HCT116 (cell line): ENCODE results near the gene LRRC3C. TPM values are rescaled to one million over a fixed set of nuclear protein-coding genes. Genes with fewer than 3 reads are reported as not detected.

Experiments
- ATAC-seq: fragments of 200-7000 bp; cut with Tn5 transposase; 2 replicates; pipeline ENCODE4 v1.9.1; 2020; ENCODE audit warnings: mild to moderate bottlenecking, moderate library complexity
- BruUV-seq: library from RNA; stranded (reverse); fragments of 400-500 nt; replicated peaks from 2 replicates; lab custom pipeline; 2021; lab: Mats Ljungman, UMichigan
- CTCF ChIA-PET: fragments of 300-600 bp; sonication (Branson Sonifier 250); formaldehyde crosslinking; loops from one replicate; lab custom pipeline; 2021; ENCODE audit warnings: antibody characterized with exemption; lab: Charles Lee
- POLR2A ChIA-PET: fragments of 300-600, 350-600 bp; sonication (Branson Sonifier 250); formaldehyde crosslinking; loops from one replicate; lab custom pipeline; 2021; ENCODE audit warnings: antibody characterized with exemption; lab: Charles Lee
- RAD21 ChIA-PET, 2 experiments: fragments of 300-600 bp; sonication (Branson Sonifier 250); formaldehyde crosslinking; loops; one replicate each; lab custom pipeline; 2023; ENCODE audit warnings: low total read pairs in 2 of 2; ENCODE audit not compliant: uncharacterized antibody in 2 of 2, unreplicated experiment in 2 of 2, low non-redundant PET in 1 of 2; lab: Charles Lee
- DNase-seq: peaks from one replicate; pipeline ENCODE4 v3.0.0-alpha.2; 2010; ENCODE audit warnings: low read depth, low spot score
- H2AFZ ChIP-seq: fragments of 200-600 bp; shearing (Covaris generic), sonication (generic); 2 replicates; pipeline ENCODE4 v1.6.1; 2017; ENCODE audit warnings: low read depth, mixed run types, mixed read lengths, antibody characterized with exemption, low read length; ENCODE audit not compliant: poor library complexity, severe bottlenecking
- H3K27ac ChIP-seq: 2 replicates; pipeline ENCODE4 v1.5.1; 2012; ENCODE audit warnings: low read depth, low read length
- H3K27me3 ChIP-seq: fragments of 200-600 bp; sonication (generic); 2 replicates; pipeline ENCODE4 v1.6.1; 2016; ENCODE audit warnings: mixed run types, low read length, mixed read lengths; ENCODE audit not compliant: insufficient read depth
- H3K36me3 ChIP-seq, 2 experiments: fragments of 200-500 bp in 1 of 2; fragments of 200-600 bp in 1 of 2; sonication (Bioruptor generic) in 1 of 2; sonication (generic) in 1 of 2; 2 replicates each; pipeline versions ENCODE4 v1.5.1 to v1.6.1; 2014 to 2016; ENCODE audit warnings: low read length in 2 of 2, inconsistent platforms in 1 of 2, mixed read lengths in 1 of 2, mixed run types in 1 of 2; ENCODE audit not compliant: insufficient read depth in 2 of 2, control insufficient read depth in 1 of 2
- H3K4me1 ChIP-seq, 2 experiments: fragments of 200-600 bp in 1 of 2; sonication (generic) in 1 of 2; 2 replicates each; pipeline versions ENCODE4 v1.5.1 to v1.6.1; 2012 to 2017; ENCODE audit warnings: low read length in 2 of 2, inconsistent platforms in 1 of 2, mild to moderate bottlenecking in 1 of 2, mixed read lengths in 1 of 2, mixed run types in 1 of 2, moderate library complexity in 1 of 2; ENCODE audit not compliant: insufficient read depth in 2 of 2, control insufficient read depth in 1 of 2
- H3K4me2 ChIP-seq: fragments of 200-600 bp; sonication (generic); 2 replicates; pipeline ENCODE4 v1.6.1; 2017; ENCODE audit warnings: mixed run types, low read length, mixed read lengths
- H3K4me3 ChIP-seq, 2 experiments: fragments of 200-600 bp in 1 of 2; sonication (generic) in 1 of 2; replicated peaks in 1 of 2; 2 replicates each; pipeline ENCODE4 v1.5.1; 2011 to 2016; ENCODE audit warnings: low read length in 2 of 2, control low read depth in 1 of 2, low read depth in 1 of 2, mild to moderate bottlenecking in 1 of 2, mixed read lengths in 1 of 2, mixed run types in 1 of 2
- H3K79me2 ChIP-seq: fragments of 200-600 bp; sonication (generic); 2 replicates; pipeline ENCODE4 v1.6.1; 2017; ENCODE audit warnings: mild to moderate bottlenecking, mixed run types, low read length, moderate library complexity, mixed read lengths; ENCODE audit not compliant: insufficient read depth
- H3K9ac ChIP-seq: fragments of 200-600 bp; sonication (generic); 2 replicates; pipeline ENCODE4 v1.6.1; 2016; ENCODE audit warnings: low read length, mixed read lengths
- H3K9me2 ChIP-seq: fragments of 200-600 bp; sonication (generic), shearing (Covaris generic); 2 replicates; pipeline ENCODE4 v1.6.1; 2017; ENCODE audit warnings: mixed run types, mild to moderate bottlenecking, moderate library complexity; ENCODE audit not compliant: insufficient read depth
- H3K9me3 ChIP-seq, 2 experiments: fragments of 200-500 bp in 1 of 2; fragments of 200-600 bp in 1 of 2; sonication (Bioruptor generic) in 1 of 2; sonication (generic) in 1 of 2; 2 replicates each; pipeline ENCODE4 v1.6.1; 2014 to 2017; ENCODE audit warnings: low read length in 2 of 2, mixed read lengths in 2 of 2, inconsistent platforms in 1 of 2, low read depth in 1 of 2, mild to moderate bottlenecking in 1 of 2, mixed run types in 1 of 2, moderate library complexity in 1 of 2; ENCODE audit not compliant: control insufficient read depth in 1 of 2, insufficient read depth in 1 of 2
- H4K20me1 ChIP-seq: fragments of 200-600 bp; sonication (generic), shearing (Covaris generic); 2 replicates; pipeline ENCODE4 v1.6.1; 2017; ENCODE audit warnings: mixed run types, mild to moderate bottlenecking, moderate library complexity; ENCODE audit not compliant: insufficient read depth
- CEBPB ChIP-seq: IDR thresholded peaks from 2 replicates; pipeline ENCODE4 v1.6.1; 2012; ENCODE audit warnings: low read depth
- CTCF ChIP-seq, 3 experiments: fragments of 200-600 bp in 1 of 3; sonication (generic) in 1 of 3; IDR thresholded peaks in 2 of 3; conservative IDR thresholded peaks in 1 of 3; 2 replicates each; pipeline ENCODE4 v1.5.1; 2012 to 2017; ENCODE audit warnings: low read depth in 2 of 3, low read length in 2 of 3, antibody characterized with exemption in 1 of 3, borderline replicate concordance in 1 of 3, control low read depth in 1 of 3, mild to moderate bottlenecking in 1 of 3, mixed read lengths in 1 of 3, mixed run types in 1 of 3, moderate library complexity in 1 of 3; ENCODE audit not compliant: insufficient read depth in 1 of 3
- EGR1 ChIP-seq: IDR thresholded peaks from 2 replicates; pipeline ENCODE4 v1.6.1; 2012; ENCODE audit warnings: low read depth
- EZH2 ChIP-seq: fragments of 200-600 bp; sonication (generic); IDR thresholded peaks from 2 replicates; pipeline ENCODE4 v1.6.1; 2017; ENCODE audit warnings: antibody characterized with exemption, mixed run types
- EZH2phosphoT487 ChIP-seq: fragments of 200-600 bp; IDR thresholded peaks from 2 replicates; pipeline ENCODE4 v1.6.1; 2018; ENCODE audit warnings: antibody characterized with exemption, borderline replicate concordance
- FOSL1 ChIP-seq: IDR thresholded peaks from 2 replicates; pipeline ENCODE4 v1.6.1; 2012; ENCODE audit warnings: low read depth
- JUND ChIP-seq: IDR thresholded peaks from 2 replicates; pipeline ENCODE4 v1.6.1; 2012
- REST ChIP-seq: IDR thresholded peaks from 2 replicates; pipeline ENCODE4 v1.6.1; 2012; ENCODE audit warnings: low read depth
- SP1 ChIP-seq: IDR thresholded peaks from 2 replicates; pipeline ENCODE4 v1.6.1; 2012; ENCODE audit warnings: low read depth
- SRF ChIP-seq: IDR thresholded peaks from 2 replicates; pipeline ENCODE4 v1.6.1; 2012; ENCODE audit warnings: low read depth
- TCF7L2 ChIP-seq: IDR thresholded peaks from 2 replicates; pipeline ENCODE4 v1.7.0; 2011; ENCODE audit warnings: borderline replicate concordance, inconsistent platforms; ENCODE audit not compliant: insufficient read depth, insufficient read length; ENCODE audit errors: extremely low read depth
- intact Hi-C: fragments of 100-400 bp; cut with micrococcal nuclease; formaldehyde crosslinking; loops from 2 replicates; pipeline ENCODE4 v1.10.0; 2022
- total RNA-seq: library from RNA; stranded (reverse); gene quantifications from one replicate; pipeline ENCODE4 v1.2.1, GENCODE V29; 2021; ENCODE audit not compliant: unreplicated experiment

LRRC3C gene
- total RNA-seq, 1 experiment from 2014 or later, result not detected

GRCh38 chr17:39971076-39971603 is 43.6 kb downstream of the LRRC3C start:
- no peak for DNase-seq
- no peak for TF ChIP-seq EZH2phosphoT487
- no peak for TF ChIP-seq FOSL1
- no peak for TF ChIP-seq EZH2
- no peak for TF ChIP-seq SRF
- TF ChIP-seq EGR1, result no peak
- no peak for TF ChIP-seq SP1
- TF ChIP-seq TCF7L2, result no peak
- TF ChIP-seq CTCF (IDR thresholded peaks at IDR 0.05 in 2 of 3, conservative IDR thresholded peaks at IDR 0.05 in 1 of 3; ENCODE audit: borderline replicate concordance in 1 of 3, insufficient read depth in 1 of 3, low read depth in 2 of 3, low read length in 2 of 3), result no peak
- TF ChIP-seq REST, result no peak
- TF ChIP-seq CEBPB, result no peak
- no peak for TF ChIP-seq JUND
- ChIA-PET POLR2A (no interaction called here), RAD21 (no interaction called here), CTCF (no interaction called here)
- Histone ChIP-seq H3K36me3 (no peaks in the 10 kb centered on the region), H2AFZ (no peak overlapping the region), H3K79me2 (no peaks in the 10 kb centered on the region), H4K20me1 (no peaks in the 10 kb centered on the region), H3K27ac (no peak overlapping the region), H3K9ac (no peak overlapping the region), H3K9me3 (no peaks in the 10 kb centered on the region), H3K4me2 (no peak overlapping the region), H3K4me3 (no peak overlapping the region), H3K4me1 (no peaks in the 10 kb centered on the region), H3K9me2 (no peaks in the 10 kb centered on the region), H3K27me3 (peaks cover 9% of the 10 kb centered on the region; the same call in 1 of the 2 replicates)
- intact Hi-C loops, result no loop called here
- ATAC-seq, result no peak
- BruUV-seq, result no TSS peak
